ENCODE measurements around the gene TMEM215.
"Not testable (repeated sequence)": the region's sequence is repeated elsewhere in the genome, so short reads cannot be mapped to it uniquely, and the experiment has no call there.

Gene TMEM215

GRCh38 chr9:32776201-32776600, 7.1 kb upstream of the TMEM215 start:
- Histone ChIP-seq H3K27me3 (ENCODE audit: control insufficient read depth, insufficient read depth, low read length) (no peaks in the 10 kb centered on the region), H3K4me1 (ENCODE audit: control insufficient read depth, insufficient read depth, low read length) (no peaks in the 10 kb centered on the region), H3K4me3 (ENCODE audit: low read length) (no peak overlapping the region), H3K9me3 (ENCODE audit: control insufficient read depth, insufficient read depth, low read length) (no peaks in the 10 kb centered on the region), H3K27ac (ENCODE audit: low read length) (no peak overlapping the region), H3K36me3 (ENCODE audit: control insufficient read depth, insufficient read depth, low read length) (no peaks in the 10 kb centered on the region)
- WGBS (ENCODE audit: insufficient coverage, insufficient read length) = no CpG with 5 or more reads among the region's 3 CpGs
- no peak for DNase-seq (ENCODE audit: low read depth, low spot score)

- peak overlapping the region; percentile 50; the same call in 1 of the 2 replicates for H3K4me3 ChIP-seq (ENCODE audit: low read length)
- no peak overlapping the region for H3K27ac ChIP-seq (ENCODE audit: low read length)
- no peak for DNase-seq (ENCODE audit: low read depth, low spot score)
- no CpG with 5 or more reads among the region's 45 CpGs for WGBS (ENCODE audit: insufficient coverage, insufficient read length)
- peaks cover 14% of the 10 kb centered on the region; the same call in 1 of the 2 replicates for H3K27me3 ChIP-seq (ENCODE audit: control insufficient read depth, insufficient read depth, low read length)
- no peaks in the 10 kb centered on the region for H3K9me3 ChIP-seq (ENCODE audit: control insufficient read depth, insufficient read depth, low read length)
- no peaks in the 10 kb centered on the region for H3K36me3 ChIP-seq (ENCODE audit: control insufficient read depth, insufficient read depth, low read length)
- H3K4me1 ChIP-seq (ENCODE audit: control insufficient read depth, insufficient read depth, low read length) = no peaks in the 10 kb centered on the region
These were observed 718 bp upstream of the TMEM215 start for GRCh38 chr9:32782476-32783167.

GRCh38 chr9:32787816-32788215, 4.5 kb downstream of the TMEM215 start:
- no peaks in the 10 kb centered on the region for H3K9me3 ChIP-seq (ENCODE audit: control insufficient read depth, insufficient read depth, low read length)
- no peaks in the 10 kb centered on the region for H3K36me3 ChIP-seq (ENCODE audit: control insufficient read depth, insufficient read depth, low read length)
- peaks cover 5% of the 10 kb centered on the region; the same call in 1 of the 2 replicates for H3K27me3 ChIP-seq (ENCODE audit: control insufficient read depth, insufficient read depth, low read length)
- WGBS (ENCODE audit: insufficient coverage, insufficient read length) = no CpG with 5 or more reads among the region's 2 CpGs
- no peaks in the 10 kb centered on the region for H3K4me1 ChIP-seq (ENCODE audit: control insufficient read depth, insufficient read depth, low read length)
- no peak overlapping the region for H3K27ac ChIP-seq (ENCODE audit: low read length)
- H3K4me3 ChIP-seq (ENCODE audit: low read length) = no peak overlapping the region
- DNase-seq (ENCODE audit: low read depth, low spot score) = no peak

- not testable (repeated sequence) for H3K4me3 ChIP-seq (ENCODE audit: low read length); H3K27ac ChIP-seq (ENCODE audit: low read length); H3K4me1 ChIP-seq (ENCODE audit: control insufficient read depth, insufficient read depth, low read length); H3K9me3 ChIP-seq (ENCODE audit: control insufficient read depth, insufficient read depth, low read length); H3K36me3 ChIP-seq (ENCODE audit: control insufficient read depth, insufficient read depth, low read length); DNase-seq (ENCODE audit: low read depth, low spot score); H3K27me3 ChIP-seq (ENCODE audit: control insufficient read depth, insufficient read depth, low read length)
- no CpG with 5 or more reads among the region's 3 CpGs for WGBS (ENCODE audit: insufficient coverage, insufficient read length)
These were observed 12.7 kb downstream of the TMEM215 start for GRCh38 chr9:32796015-32796414.

- DNase-seq (ENCODE audit: low read depth, low spot score) = no peak
- WGBS (ENCODE audit: insufficient coverage, insufficient read length) = no CpG with 5 or more reads among the region's 1 CpG
- H3K4me3 ChIP-seq (ENCODE audit: low read length) = no peak overlapping the region
These were observed 18.2 kb downstream of the TMEM215 start for GRCh38 chr9:32801530-32801929.

GRCh38 chr9:32807217-32807616, 23.9 kb downstream of the TMEM215 start:
- no peaks in the 10 kb centered on the region for H3K4me1 ChIP-seq (ENCODE audit: control insufficient read depth, insufficient read depth, low read length)
- no peaks in the 10 kb centered on the region for H3K27me3 ChIP-seq (ENCODE audit: control insufficient read depth, insufficient read depth, low read length)
- H3K4me3 ChIP-seq (ENCODE audit: low read length) = no peak overlapping the region
- DNase-seq (ENCODE audit: low read depth, low spot score) = no peak
- H3K9me3 ChIP-seq (ENCODE audit: control insufficient read depth, insufficient read depth, low read length) = no peaks in the 10 kb centered on the region
- H3K36me3 ChIP-seq (ENCODE audit: control insufficient read depth, insufficient read depth, low read length) = no peaks in the 10 kb centered on the region
- WGBS (ENCODE audit: insufficient coverage, insufficient read length) = no CpG with 5 or more reads among the region's 1 CpG
- no peak overlapping the region for H3K27ac ChIP-seq (ENCODE audit: low read length)

More at GRCh38 chr9:32801530-32801929, 18.2 kb downstream of the TMEM215 start:
- Histone ChIP-seq H3K4me1 (ENCODE audit: control insufficient read depth, insufficient read depth, low read length) (no peaks in the 10 kb centered on the region), H3K36me3 (ENCODE audit: control insufficient read depth, insufficient read depth, low read length) (no peaks in the 10 kb centered on the region), H3K27ac (ENCODE audit: low read length) (no peak overlapping the region), H3K9me3 (ENCODE audit: control insufficient read depth, insufficient read depth, low read length) (no peaks in the 10 kb centered on the region), H3K27me3 (ENCODE audit: control insufficient read depth, insufficient read depth, low read length) (no peaks in the 10 kb centered on the region)

GRCh38 chr9:32811246-32811645, 27.9 kb downstream of the TMEM215 start:
- Histone ChIP-seq H3K4me3 (ENCODE audit: low read length) (no peak overlapping the region), H3K27ac (ENCODE audit: low read length) (no peak overlapping the region), H3K9me3 (ENCODE audit: control insufficient read depth, insufficient read depth, low read length) (no peaks in the 10 kb centered on the region), H3K4me1 (ENCODE audit: control insufficient read depth, insufficient read depth, low read length) (no peaks in the 10 kb centered on the region), H3K27me3 (ENCODE audit: control insufficient read depth, insufficient read depth, low read length) (no peaks in the 10 kb centered on the region), H3K36me3 (ENCODE audit: control insufficient read depth, insufficient read depth, low read length) (no peaks in the 10 kb centered on the region)
- DNase-seq (ENCODE audit: low read depth, low spot score) = no peak
- no CpG with 5 or more reads among the region's 3 CpGs for WGBS (ENCODE audit: insufficient coverage, insufficient read length)

- no CpG with 5 or more reads among the region's 4 CpGs for WGBS (ENCODE audit: insufficient coverage, insufficient read length)
- Histone ChIP-seq H3K9me3 (ENCODE audit: control insufficient read depth, insufficient read depth, low read length) (no peaks in the 10 kb centered on the region), H3K36me3 (ENCODE audit: control insufficient read depth, insufficient read depth, low read length) (no peaks in the 10 kb centered on the region), H3K27ac (ENCODE audit: low read length) (no peak overlapping the region), H3K4me3 (ENCODE audit: low read length) (no peak overlapping the region), H3K4me1 (ENCODE audit: control insufficient read depth, insufficient read depth, low read length) (no peaks in the 10 kb centered on the region), H3K27me3 (ENCODE audit: control insufficient read depth, insufficient read depth, low read length) (no peaks in the 10 kb centered on the region)
- DNase-seq (ENCODE audit: low read depth, low spot score) = no peak
These were observed 37.0 kb downstream of the TMEM215 start for GRCh38 chr9:32820322-32820721.

- H3K9me3 ChIP-seq (ENCODE audit: control insufficient read depth, insufficient read depth, low read length) = no peaks in the 10 kb centered on the region
- no peaks in the 10 kb centered on the region for H3K27me3 ChIP-seq (ENCODE audit: control insufficient read depth, insufficient read depth, low read length)
- no peak overlapping the region for H3K27ac ChIP-seq (ENCODE audit: low read length)
- no peaks in the 10 kb centered on the region for H3K4me1 ChIP-seq (ENCODE audit: control insufficient read depth, insufficient read depth, low read length)
- no peak overlapping the region for H3K4me3 ChIP-seq (ENCODE audit: low read length)
- no CpG with 5 or more reads among the region's 3 CpGs for WGBS (ENCODE audit: insufficient coverage, insufficient read length)
- no peak for DNase-seq (ENCODE audit: low read depth, low spot score)
- no peaks in the 10 kb centered on the region for H3K36me3 ChIP-seq (ENCODE audit: control insufficient read depth, insufficient read depth, low read length)
These were observed 39.8 kb downstream of the TMEM215 start for GRCh38 chr9:32823101-32823500.

- no peak for DNase-seq (ENCODE audit: low read depth, low spot score)
- H3K27ac ChIP-seq (ENCODE audit: low read length) = no peak overlapping the region
- no peaks in the 10 kb centered on the region for H3K9me3 ChIP-seq (ENCODE audit: control insufficient read depth, insufficient read depth, low read length)
These were observed 40.2 kb downstream of the TMEM215 start for GRCh38 chr9:32823551-32823950.

GRCh38 chr9:32825203-32825602, 41.9 kb downstream of the TMEM215 start:
- no CpG with 5 or more reads among the region's 2 CpGs for WGBS (ENCODE audit: insufficient coverage, insufficient read length)
- Histone ChIP-seq H3K27me3 (ENCODE audit: control insufficient read depth, insufficient read depth, low read length) (no peaks in the 10 kb centered on the region), H3K27ac (ENCODE audit: low read length) (no peak overlapping the region), H3K9me3 (ENCODE audit: control insufficient read depth, insufficient read depth, low read length) (no peaks in the 10 kb centered on the region), H3K36me3 (ENCODE audit: control insufficient read depth, insufficient read depth, low read length) (no peaks in the 10 kb centered on the region), H3K4me1 (ENCODE audit: control insufficient read depth, insufficient read depth, low read length) (no peaks in the 10 kb centered on the region), H3K4me3 (ENCODE audit: low read length) (no peak overlapping the region)
- DNase-seq (ENCODE audit: low read depth, low spot score) = no peak

More at GRCh38 chr9:32823551-32823950, 40.2 kb downstream of the TMEM215 start:
- Histone ChIP-seq H3K36me3 (ENCODE audit: control insufficient read depth, insufficient read depth, low read length) (no peaks in the 10 kb centered on the region), H3K27me3 (ENCODE audit: control insufficient read depth, insufficient read depth, low read length) (no peaks in the 10 kb centered on the region), H3K4me1 (ENCODE audit: control insufficient read depth, insufficient read depth, low read length) (no peaks in the 10 kb centered on the region), H3K4me3 (ENCODE audit: low read length) (no peak overlapping the region)
